ENCODE data around the gene LTB.
"Not testable (repeated sequence)": the region's sequence is repeated elsewhere in the genome, so short reads cannot be mapped to it uniquely, and the experiment has no call there.

LTB gene

DNA sequence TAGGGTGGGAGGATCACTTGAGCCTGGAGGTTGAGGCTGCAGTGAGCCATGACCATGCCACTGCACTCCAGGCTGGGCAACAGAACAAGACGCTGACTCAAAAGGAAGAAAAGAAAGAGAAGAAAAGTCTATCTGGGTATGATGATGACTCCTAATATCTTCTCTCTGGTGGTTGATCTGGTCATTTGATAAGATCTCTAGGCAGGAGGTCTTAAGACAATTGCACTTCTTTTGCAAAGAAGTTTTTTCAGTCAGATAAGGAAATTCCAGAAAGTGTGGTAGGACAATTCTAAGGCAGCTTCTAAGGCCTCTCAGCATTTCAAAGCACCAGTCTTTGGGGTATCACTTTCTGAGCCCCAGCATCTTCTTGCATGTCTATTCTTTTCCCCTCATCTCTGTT lies 25.1 kb upstream of the LTB start:
- DNase-seq: no peak

GRCh38 chr6:31597006-31597405 lies 14.8 kb upstream of the LTB start:
- DNase-seq: peak in 1 of 2 experiments; percentile 53

GRCh38 chr6:31592396-31592771 lies 10.2 kb upstream of the LTB start:
- no peak for DNase-seq

DNA sequence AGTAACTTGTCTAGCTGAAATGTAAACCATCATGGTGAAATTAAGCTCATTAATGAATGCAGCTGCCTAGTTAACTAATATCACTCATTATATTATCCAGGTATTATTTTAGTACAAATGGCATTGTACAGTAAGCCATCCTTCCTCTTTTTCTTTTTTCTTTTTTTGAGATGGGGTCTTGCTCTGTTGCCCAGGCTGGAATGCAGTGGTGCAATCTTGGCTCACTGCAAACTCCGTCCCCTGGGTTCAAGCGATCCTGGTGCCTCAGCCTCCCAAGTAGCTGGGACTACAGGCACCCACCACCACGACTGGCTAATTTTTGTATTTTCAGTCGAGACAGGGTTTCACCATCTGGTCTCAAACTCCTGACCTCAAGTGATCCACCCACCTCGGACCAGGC lies 8.5 kb upstream of the LTB start:
- not testable (repeated sequence) for DNase-seq

DNA sequence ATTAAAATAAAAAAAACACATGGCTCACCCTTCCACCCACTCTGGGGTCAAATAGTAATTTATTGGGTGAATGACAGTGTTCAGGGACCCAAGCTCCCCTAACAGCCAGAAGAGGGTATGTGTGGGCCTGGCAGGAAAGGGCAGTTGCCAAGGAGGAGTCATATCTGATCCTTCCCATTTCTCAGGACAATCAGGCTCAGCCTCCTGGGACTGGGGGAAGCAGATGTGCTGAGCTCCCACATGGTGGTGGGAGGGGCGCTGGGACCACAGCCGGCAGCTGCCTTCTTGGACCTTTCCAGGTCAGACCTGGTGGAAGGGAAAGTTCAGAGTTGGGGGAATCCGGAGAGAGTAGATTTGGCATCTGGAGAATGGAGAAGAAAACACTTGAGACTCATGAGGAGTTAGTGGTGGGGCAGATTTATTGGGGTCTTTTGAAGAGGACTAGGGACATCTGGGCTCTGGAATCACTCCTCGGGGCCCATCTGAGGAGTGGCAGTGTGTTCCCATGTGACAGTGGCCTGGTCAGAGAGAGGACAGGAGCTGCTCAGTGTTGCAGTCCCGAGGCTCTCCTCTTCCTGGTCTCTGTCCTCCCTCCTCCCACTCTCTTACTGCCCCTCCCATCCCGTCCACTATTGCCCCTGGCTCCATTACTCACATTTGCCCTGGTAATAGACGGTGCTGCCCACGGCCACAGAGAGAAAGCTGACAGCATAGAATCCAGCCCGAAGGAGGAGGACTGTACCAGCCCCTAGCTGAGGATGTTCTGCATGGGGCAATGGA lies 6.8 kb upstream of the LTB start:
- no peak for DNase-seq

DNA sequence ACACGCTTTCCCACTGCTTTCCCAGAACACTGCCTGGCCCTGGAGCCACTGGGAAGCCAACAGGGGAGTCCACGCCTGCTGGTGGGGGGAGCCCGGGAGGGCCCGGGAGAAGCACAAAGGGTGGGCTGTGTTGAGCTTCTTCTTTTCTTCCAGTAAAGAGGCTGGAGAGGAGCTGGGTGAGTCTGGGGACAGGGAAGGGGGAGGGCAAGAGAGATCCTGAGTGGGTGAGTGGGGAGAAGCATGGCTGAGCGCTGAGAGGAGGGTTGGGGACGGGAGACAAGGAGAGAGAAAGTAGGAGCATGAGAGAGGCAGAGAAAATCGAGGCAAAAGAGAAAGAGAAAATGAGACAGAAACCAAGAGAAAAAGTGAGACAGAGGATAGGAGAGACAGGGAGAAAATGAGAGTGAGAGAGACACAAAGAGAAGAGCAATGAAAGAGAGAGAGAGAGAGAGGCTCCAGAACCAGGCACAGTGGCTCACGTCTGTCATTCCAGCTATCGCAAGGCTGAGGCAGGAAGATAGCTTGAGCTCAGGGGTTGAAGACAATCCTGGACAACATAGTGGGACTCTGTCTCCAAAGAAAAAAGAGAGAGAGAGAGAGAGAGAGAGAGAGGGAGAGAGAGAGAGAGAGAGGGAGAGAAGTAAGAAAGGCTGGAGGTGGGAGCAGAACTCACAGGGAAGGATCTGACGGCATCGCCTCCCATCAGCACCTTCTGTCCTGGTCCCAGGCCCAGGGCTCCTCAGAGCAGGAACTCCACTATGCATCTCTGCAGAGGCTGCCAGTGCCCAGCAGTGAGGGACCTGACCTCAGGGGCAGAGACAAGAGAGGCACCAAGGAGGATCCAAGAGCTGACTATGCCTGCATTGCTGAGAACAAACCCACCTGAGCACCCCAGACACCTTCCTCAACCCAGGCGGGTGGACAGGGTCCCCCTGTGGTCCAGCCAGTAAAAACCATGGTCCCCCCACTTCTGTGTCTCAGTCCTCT lies 5.9 kb upstream of the LTB start:
- peak; percentile 49 for DNase-seq

DNA sequence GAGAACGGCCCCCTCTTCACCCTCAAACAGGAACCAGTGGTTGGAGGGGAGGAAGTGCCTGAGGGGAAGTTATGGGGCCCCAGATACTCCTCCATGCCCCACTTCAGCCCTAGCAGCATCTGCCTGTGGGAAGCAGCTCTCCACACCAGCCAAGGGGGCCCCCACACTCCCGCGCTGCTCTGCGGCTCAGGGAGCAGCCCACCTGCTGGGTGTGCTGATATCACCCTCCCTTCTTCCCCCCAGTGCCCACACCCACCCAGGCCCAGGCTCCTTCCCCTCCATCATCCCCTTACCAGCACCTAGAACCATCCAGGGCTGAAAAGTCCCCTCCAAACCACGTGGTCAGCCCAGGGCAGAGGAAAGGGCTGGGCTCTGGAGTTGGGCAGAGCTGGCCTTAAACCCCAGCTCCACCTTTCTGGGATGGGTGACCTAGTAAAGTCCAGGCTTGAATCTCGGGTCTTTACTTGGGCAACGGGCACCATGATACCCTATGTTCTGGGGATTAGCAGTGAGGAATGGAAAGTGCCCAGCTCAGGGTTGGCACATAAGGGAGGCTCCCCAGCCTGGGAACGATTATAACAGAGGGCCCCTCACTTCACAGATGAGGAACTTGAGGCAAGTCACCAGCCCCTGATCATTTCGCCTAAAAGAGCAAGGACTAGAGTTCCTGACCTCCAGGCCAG lies 4.5 kb upstream of the LTB start:
- peak; percentile 44 to 49 for DNase-seq

DNA sequence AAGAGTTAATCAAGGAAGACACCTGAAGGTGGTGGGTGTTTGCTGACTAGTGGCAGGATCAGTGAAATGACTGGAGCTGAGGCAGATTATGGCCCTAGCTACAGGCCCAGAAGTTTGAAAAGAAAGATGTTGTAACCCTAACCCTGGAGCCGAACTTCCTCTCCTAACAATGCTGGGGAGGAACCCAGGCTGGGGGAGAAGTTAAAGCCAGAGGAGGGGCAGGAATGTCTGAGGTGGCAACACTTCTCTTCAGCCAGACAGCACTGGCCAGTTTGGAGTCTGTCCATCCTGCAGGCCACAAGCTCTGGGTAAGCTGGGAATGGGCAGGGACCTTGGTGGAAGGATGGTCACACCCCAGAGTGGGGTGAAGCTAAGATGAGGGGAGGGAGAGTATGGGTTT lies 3.8 kb upstream of the LTB start, which contains the start of gene LST1:
TSS of gene LST1 (plus strand) at position 270 of the 400 bp plus-strand sequence. CDS start 1,023 bp downstream, outside the sequence.
- no peak for DNase-seq

DNA sequence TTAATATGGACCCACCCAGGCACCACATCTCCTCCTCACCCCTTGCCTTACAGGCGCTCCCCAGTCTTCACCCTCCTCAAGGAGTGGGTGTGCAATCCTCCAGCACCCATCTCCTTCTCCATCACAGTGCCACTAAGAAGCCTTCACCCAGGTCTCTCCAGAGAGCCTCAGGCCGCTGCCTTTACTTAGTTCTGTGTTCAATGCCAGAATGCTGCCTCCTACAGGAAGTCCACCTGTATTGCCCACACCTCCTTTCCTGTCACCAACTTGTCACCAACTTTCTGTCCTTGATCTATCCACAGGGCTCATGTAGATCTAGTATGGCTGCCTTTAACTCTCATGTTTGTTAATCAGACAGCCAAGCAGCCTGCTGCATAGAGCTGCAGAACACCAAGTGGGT lies 3.3 kb upstream of the LTB start:
- peak; percentile 69 to 71 for DNase-seq

DNA sequence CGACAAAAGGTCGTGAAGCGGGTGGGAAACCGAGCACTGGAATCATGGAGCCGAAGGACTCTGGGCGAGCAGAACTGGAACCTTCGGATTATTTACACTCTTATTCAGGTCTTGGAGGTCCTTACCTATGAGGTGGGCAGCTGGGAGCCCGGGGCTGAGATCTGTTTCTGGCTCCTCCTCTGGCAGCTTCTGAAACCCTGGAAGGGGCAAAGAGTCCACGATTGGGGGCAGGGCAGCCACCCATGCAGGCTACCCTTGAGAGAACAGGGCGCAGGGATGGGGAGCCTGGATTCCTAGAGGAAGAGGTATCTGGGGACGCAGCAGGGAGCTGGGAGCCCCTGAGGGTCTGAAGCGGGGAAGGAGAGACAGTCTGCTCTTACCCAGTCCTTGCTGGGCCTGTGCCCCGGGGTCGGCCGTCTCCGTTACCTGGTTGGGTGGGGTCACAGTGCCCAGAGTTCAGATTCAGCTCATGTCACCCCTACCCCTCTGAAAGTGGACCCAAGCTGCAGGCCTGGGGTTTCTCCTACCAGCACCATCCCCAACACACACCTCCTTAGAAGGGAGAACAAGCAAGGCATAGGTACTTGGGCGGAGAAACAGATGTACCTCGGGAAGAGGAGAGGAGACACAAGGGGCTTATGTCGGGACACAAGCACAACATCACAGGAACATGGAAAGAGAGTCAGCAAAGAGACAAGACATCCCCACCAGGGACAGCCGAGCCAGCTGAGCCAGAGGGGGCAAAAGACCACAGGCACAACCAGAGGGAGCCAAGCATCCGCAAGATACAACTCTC lies 592 bp downstream of the LTB start:
- peak in 1 of 2 experiments; percentile 60 for DNase-seq

GRCh38 chr6:31580807-31581433 lies 1.3 kb downstream of the LTB start:
- DNase-seq: peak; percentile 94 to 95

- DNase-seq: no peak
Measured at GRCh38 chr6:31580438-31580740, 1.8 kb downstream of the LTB start.

DNA sequence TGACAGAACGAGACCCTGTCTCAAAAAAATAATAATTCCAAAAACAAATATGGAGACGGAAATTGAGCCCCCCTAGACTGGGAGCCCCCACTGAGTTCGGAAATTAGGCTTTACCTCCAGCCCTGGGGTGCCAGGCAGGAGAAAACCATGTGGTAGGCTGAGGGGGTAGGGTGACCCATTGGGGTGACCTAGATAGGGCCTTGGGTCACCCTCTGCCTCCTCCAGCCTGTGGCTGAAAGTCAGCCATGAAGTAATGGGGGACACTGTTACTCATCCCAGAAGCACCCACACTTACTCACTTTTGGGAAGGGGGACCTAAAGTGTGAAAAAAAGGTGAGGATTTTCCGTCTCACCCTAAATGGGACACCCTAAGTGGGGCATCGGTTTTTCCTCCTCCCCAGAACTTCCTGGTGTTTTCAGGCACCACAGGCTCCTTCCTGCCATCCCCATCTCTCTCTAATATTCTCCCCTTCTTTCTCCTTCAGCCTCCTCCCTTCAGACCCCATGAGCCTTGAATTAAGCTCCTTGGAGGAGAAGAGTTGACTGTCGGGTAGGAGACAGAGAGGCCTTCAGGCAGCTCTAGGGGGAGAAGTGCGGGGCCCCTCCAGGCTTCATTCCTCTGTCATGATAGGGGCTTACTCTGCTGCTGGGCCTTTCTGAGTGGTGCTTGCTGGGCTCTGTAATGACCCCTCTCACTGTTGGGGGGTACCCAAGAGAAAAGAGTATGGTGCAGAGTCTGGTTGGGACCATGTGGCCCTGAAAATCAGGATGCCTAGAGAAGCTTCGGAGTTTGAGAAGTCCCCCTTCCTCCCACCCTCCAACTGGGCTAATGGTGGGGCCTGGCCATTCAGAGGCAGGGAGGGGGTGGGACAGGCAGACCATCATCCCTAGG lies 2.4 kb downstream of the LTB start:
- DNase-seq: peak; percentile 65 to 68

- DNase-seq: peak in 1 of 2 experiments; percentile 64
Measured at GRCh38 chr6:31579119-31579505, 3.1 kb downstream of the LTB start.

GRCh38 chr6:31578184-31579118 lies 3.8 kb downstream of the LTB start:
- DNase-seq: peak in 1 of 2 experiments; percentile 61

DNA sequence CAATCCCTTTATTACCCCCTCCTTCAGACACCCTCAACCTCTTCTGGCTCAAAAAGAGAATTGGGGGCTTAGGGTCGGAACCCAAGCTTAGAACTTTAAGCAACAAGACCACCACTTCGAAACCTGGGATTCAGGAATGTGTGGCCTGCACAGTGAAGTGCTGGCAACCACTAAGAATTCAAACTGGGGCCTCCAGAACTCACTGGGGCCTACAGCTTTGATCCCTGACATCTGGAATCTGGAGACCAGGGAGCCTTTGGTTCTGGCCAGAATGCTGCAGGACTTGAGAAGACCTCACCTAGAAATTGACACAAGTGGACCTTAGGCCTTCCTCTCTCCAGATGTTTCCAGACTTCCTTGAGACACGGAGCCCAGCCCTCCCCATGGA lies 4.7 kb downstream of the LTB start:
- no peak for DNase-seq

GRCh38 chr6:31576897-31577578 lies 5.2 kb downstream of the LTB start:
- DNase-seq: peak; percentile 70 to 71

DNA sequence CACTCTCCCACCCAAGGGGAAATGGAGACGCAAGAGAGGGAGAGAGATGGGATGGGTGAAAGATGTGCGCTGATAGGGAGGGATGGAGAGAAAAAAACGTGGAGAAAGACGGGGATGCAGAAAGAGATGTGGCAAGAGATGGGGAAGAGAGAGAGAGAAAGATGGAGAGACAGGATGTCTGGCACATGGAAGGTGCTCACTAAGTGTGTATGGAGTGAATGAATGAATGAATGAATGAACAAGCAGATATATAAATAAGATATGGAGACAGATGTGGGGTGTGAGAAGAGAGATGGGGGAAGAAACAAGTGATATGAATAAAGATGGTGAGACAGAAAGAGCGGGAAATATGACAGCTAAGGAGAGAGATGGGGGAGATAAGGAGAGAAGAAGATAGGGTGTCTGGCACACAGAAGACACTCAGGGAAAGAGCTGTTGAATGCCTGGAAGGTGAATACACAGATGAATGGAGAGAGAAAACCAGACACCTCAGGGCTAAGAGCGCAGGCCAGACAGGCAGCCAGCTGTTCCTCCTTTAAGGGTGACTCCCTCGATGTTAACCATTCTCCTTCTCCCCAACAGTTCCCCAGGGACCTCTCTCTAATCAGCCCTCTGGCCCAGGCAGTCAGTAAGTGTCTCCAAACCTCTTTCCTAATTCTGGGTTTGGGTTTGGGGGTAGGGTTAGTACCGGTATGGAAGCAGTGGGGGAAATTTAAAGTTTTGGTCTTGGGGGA lies 6.1 kb downstream of the LTB start:
- DNase-seq: peak in 1 of 2 experiments; percentile 43

Data from activated T-cell treated with anti-CD3 and anti-CD28 coated beads, Interleukin-2, amount 50 U/mL, for 48 hours (primary cell).